Ovary (tissue), 9 donors: ENCODE results near the gene MICAL2. TPM values are rescaled to one million over a fixed set of nuclear protein-coding genes. Genes with fewer than 3 reads are reported as not detected.

ENCODE experiments used
- DNase-seq, 5 donors: peaks; one replicate each; pipeline ENCODE4 v3.0.0-alpha.2; 2019 to 2020
- H3K27ac ChIP-seq, 2 donors: fragments of 200-600 bp; one replicate each; pipeline versions ENCODE4 v1.5.1 to v1.8.0; 2019 to 2022
- H3K27me3 ChIP-seq: fragments of 200-600 bp; one replicate; pipeline ENCODE4 v1.8.0; 2022
- H3K36me3 ChIP-seq: fragments of 200-600 bp; sonication (generic); one replicate; pipeline ENCODE4 v1.5.1; 2019
- H3K4me1 ChIP-seq: one replicate; pipeline ENCODE4 v1.8.1; 2013; ENCODE audit warnings: mild to moderate bottlenecking, moderate library complexity; ENCODE audit not compliant: insufficient read depth
- H3K4me3 ChIP-seq: fragments of 200-600 bp; sonication (generic); one replicate; pipeline ENCODE4 v1.5.1; 2017
- H3K9me3 ChIP-seq, 2 donors: fragments of 200-600 bp in 1 of 2; sonication (generic) in 1 of 2; one replicate each; pipeline versions ENCODE4 v1.5.1 to v1.8.1; 2013 to 2019; ENCODE audit warnings: mild to moderate bottlenecking in 1 of 2, moderate library complexity in 1 of 2
- CTCF ChIP-seq, 3 donors: fragments of 450-650 bp in 2 of 3; fragments of 200-600 bp in 1 of 3; IDR thresholded peaks; one replicate each; pipeline versions ENCODE4 v1.5.1 to v1.8.0; 2016 to 2022; ENCODE audit warnings: antibody characterized with exemption in 3 of 3, mild to moderate bottlenecking in 1 of 3
- EP300 ChIP-seq: sonication (generic); formaldehyde crosslinking; IDR thresholded peaks from one replicate; pipeline ENCODE4 v1.6.1; 2017; ENCODE audit warnings: antibody characterized with exemption
- POLR2A ChIP-seq: fragments of 450-650 bp; IDR thresholded peaks from one replicate; pipeline ENCODE4 v1.6.1; 2017; ENCODE audit warnings: antibody characterized with exemption, mild to moderate bottlenecking, moderate library complexity
- WGBS, 3 donors: extraction: QIAGEN DNeasy Blood & Tissue Kit in 1 of 3; methylation state at CpG; one replicate each; pipeline versions ENCODE4 v1.1.5 to v1.1.7; 2013 to 2017; 5-methylcytosine and 5-hydroxymethylcytosine counted together
- intact Hi-C, 4 donors: fragments of 100-400 bp; cut with DNase I; formaldehyde crosslinking; loops; one replicate each; pipeline versions ENCODE4 v1.11.0 to v1.15.1; 2022 to 2023
- polyA plus RNA-seq, 2 donors: library from polyadenylated mRNA; stranded (reverse); fragments of 200-250 nt in 1 of 2; fragments of 350-450 nt in 1 of 2; fragmentation: Illumina TruSeq in 1 of 2; extraction: RNeasy Lipid Tissue Mini Kit (QIAGEN cat#74804) in 1 of 2; gene quantifications; one replicate each; pipeline ENCODE4 v1.2.3, GENCODE V29; 2013 to 2014
- total RNA-seq, 7 donors: library from RNA; depleted of rRNA in 2 of 7; stranded (reverse); fragments of >200 nt in 2 of 7; fragmentation: NEBNext Ultra II Directional in 3 of 7; extraction: Animal tissue kit (Norgen Biotek cat#: 25700) in 3 of 7; gene quantifications; one replicate each; pipeline versions ENCODE4 v1.1.0 to v1.2.4, GENCODE V29; 2016 to 2023
- donor health status: DM: no; HTN: no; CAD: no; lungs with moderate emphysema.
- donor health status: DM: no; HTN: no; CAD: no.
- donor health status: Bipolar disorder and iron deficiency.
- donor health status: DM: yes; HTN: yes; CAD: no.
- donor health status: DM: no; HTN: no; CAD: no.
- donor health status: DM: yes; HTN: yes; CAD: no.

MICAL2 gene
- total and polyA plus RNA-seq, 9 donors: 10.7 to 73.6 (median 32.5) TPM

DNA sequence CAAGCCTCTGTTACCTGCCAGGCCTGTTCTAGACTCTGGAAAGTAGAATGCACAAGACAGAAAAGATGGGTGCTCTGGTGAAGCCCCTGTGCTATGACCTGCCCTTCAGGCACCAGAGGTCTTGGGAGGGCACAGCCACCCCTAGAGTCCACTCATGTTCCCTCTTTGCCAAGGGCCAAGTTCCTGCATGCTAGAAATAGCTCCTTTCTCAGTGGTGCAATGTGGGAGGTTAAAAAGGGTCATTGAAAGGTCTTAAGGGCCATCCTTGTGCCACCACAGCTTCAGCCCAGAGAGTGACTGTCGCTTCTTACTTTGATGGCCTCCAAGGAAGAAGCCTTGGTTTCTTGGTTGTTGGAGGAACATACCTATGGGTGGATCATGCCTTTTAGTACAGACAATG lies 182.4 kb downstream of the MICAL2 start:
- Histone ChIP-seq H3K4me1 (peaks cover 2% of the 10 kb centered on the region), H3K27ac (no peak overlapping the region), H3K9me3 (no peaks in the 10 kb centered on the region), H3K36me3 (no peaks in the 10 kb centered on the region), H3K4me3 (no peak overlapping the region), H3K27me3 (no peaks in the 10 kb centered on the region)
- DNase-seq: no peak
- WGBS, 3 donors: 100% methylated on average over 1 of the region's 1 CpG
- TF ChIP-seq CTCF (IDR thresholded peaks at IDR 0.05) (no peak), POLR2A (no peak), EP300 (no peak)
- intact Hi-C loops: no loop called here

GRCh38 chr11:12293486-12293885 lies 183.1 kb downstream of the MICAL2 start:
- no peaks in the 10 kb centered on the region for H3K27me3 ChIP-seq
- H3K9me3 ChIP-seq: no peaks in the 10 kb centered on the region
- no peak overlapping the region for H3K4me3 ChIP-seq
- intact Hi-C loops: no loop called here
- WGBS, 3 donors: 87 to 90% (median 88%) methylated on average over 6 of the region's 6 CpGs
- H3K4me1 ChIP-seq: no peaks in the 10 kb centered on the region
- no peak for DNase-seq
- no peaks in the 10 kb centered on the region for H3K36me3 ChIP-seq
- no peak overlapping the region for H3K27ac ChIP-seq
- no peak for TF ChIP-seq POLR2A
- no peak for TF ChIP-seq CTCF (IDR thresholded peaks at IDR 0.05)
- TF ChIP-seq EP300: no peak

GRCh38 chr11:12294613-12295012 lies 184.2 kb downstream of the MICAL2 start:
- H3K4me3 ChIP-seq: no peak overlapping the region
- no peak for TF ChIP-seq POLR2A
- TF ChIP-seq EP300: no peak
- TF ChIP-seq CTCF (IDR thresholded peaks at IDR 0.05): no peak
- DNase-seq: no peak
- H3K27me3 ChIP-seq: no peaks in the 10 kb centered on the region
- no peaks in the 10 kb centered on the region for H3K9me3 ChIP-seq
- WGBS, 3 donors: 52 to 60% (median 57%) methylated on average over 5 of the region's 5 CpGs
- intact Hi-C loops: no loop called here
- H3K4me1 ChIP-seq: no peaks in the 10 kb centered on the region
- no peaks in the 10 kb centered on the region for H3K36me3 ChIP-seq
- H3K27ac ChIP-seq: no peak overlapping the region

- H3K36me3 ChIP-seq: no peaks in the 10 kb centered on the region
- no peak overlapping the region for H3K4me3 ChIP-seq
- no peak overlapping the region for H3K27ac ChIP-seq
- 65 to 76% (median 66%) methylated on average over 2 of the region's 2 CpGs for WGBS, 3 donors
- no peak for DNase-seq
- H3K9me3 ChIP-seq: no peaks in the 10 kb centered on the region
- no peaks in the 10 kb centered on the region for H3K4me1 ChIP-seq
- intact Hi-C loops: no loop called here
- no peaks in the 10 kb centered on the region for H3K27me3 ChIP-seq
- no peak for TF ChIP-seq POLR2A
- TF ChIP-seq EP300: no peak
- TF ChIP-seq CTCF (IDR thresholded peaks at IDR 0.05): no peak
Observed at GRCh38 chr11:12295943-12296342, 185.6 kb downstream of the MICAL2 start.

- WGBS, 3 donors: 95 to 97% (median 95%) methylated on average over 3 of the region's 3 CpGs
- intact Hi-C loops: no loop called here
- no peak for DNase-seq
- no peak overlapping the region for H3K27ac ChIP-seq
- no peaks in the 10 kb centered on the region for H3K36me3 ChIP-seq
- no peaks in the 10 kb centered on the region for H3K27me3 ChIP-seq
- H3K4me1 ChIP-seq: no peaks in the 10 kb centered on the region
- no peak overlapping the region for H3K4me3 ChIP-seq
- TF ChIP-seq POLR2A: no peak
- TF ChIP-seq EP300: no peak
- TF ChIP-seq CTCF (IDR thresholded peaks at IDR 0.05): no peak
- H3K9me3 ChIP-seq: no peaks in the 10 kb centered on the region
Observed at GRCh38 chr11:12298610-12299009, 188.2 kb downstream of the MICAL2 start.
